IPS-18c (cell line): ENCODE results near the gene ECHS1.
"Not testable (repeated sequence)": the region's sequence is repeated elsewhere in the genome, so short reads cannot be mapped to it uniquely, and the experiment has no call there.

Source experiments
- H3K4me3 ChIP-seq: 2 replicates; pipeline ENCODE4 v1.7.0; 2013; ENCODE audit warnings: low read depth, mild to moderate bottlenecking, low read length, moderate library complexity; ENCODE audit not compliant: insufficient read depth
- H3K9me3 ChIP-seq: one replicate; pipeline ENCODE4 v1.6.1; 2013; ENCODE audit warnings: mild to moderate bottlenecking, low read length, moderate library complexity; ENCODE audit not compliant: control insufficient read depth, insufficient read depth

The ECHS1 gene

DNA sequence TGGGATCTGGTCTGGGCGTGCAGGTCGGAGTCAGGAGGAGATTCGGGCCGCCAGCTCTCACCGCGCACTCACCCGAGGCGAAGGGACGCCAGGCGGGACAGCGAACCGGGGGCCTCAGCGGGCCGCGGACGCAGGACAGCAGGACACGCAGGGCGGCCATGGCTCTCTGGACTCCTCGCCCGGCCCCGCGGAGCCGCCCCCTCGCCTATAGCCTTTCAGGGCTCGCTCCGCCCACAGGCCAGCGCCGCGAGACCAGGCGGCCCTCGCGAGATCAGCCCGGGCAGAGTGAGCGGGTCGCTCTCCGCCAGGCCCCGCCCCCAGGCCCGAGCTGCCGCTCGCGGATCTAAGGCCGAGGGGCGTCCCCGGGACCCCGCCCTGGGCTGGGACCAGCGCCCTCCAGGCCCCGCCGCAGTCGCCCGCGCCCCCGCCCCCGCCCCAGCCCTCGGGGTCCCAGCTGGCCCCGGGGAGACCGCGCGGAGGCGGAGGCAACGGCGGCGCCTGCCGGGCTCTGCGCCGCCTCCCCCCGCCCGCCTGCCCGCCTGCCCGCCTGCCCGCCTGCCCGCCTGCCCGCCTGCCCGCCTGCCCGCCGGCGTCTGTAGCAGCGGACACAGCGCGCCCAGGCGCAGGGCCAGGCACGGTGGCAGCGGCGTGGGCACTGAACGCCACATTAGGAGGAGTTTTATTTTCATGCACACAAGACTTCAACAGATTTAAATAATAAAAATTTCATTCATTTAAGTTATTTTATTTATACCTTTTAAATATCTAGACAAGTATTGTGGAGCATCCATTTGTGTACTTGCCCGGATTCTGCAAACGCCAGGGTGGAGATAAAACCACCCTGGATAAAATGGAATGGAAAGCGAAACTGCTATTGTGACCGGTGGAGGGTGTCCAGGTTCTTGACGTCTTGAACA is at the start of gene ECHS1:
Gene ECHS1 (minus strand): TSS at position 181 of the 917 bp plus-strand sequence. CDS start 21 bp downstream, at position 160.
- peak within 1 kb of the TSS; percentile 75 for H3K4me3 ChIP-seq
- no peaks in the 10 kb centered on the region for H3K9me3 ChIP-seq

DNA sequence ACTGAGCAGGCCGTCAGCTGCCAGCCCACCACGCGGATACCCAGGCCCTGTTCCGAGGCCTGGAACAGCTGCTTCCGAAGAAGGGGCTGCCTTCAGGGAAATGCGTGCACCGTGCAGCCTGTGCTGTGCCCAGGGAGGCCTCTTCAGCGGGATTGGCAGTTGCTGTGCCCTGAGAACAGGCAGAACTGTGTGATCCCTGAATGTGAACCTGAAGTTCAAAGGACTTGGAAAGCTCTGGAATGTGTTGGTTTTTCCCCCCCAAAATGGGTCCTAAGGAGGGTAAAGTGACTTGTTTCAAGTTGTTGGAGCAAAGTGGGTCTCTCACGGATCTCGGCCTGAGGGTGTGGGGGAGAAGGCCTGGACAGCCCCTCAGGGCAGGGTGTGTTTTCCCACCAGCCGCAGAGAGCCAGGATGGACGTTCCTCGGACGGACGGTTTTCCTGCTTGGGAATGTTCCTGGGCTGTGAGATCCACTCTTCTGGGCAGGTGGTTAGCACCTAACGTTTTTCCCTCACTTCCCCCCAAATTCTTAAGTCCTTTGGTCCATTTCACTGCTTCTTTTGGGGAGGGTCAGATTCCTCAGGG is 49.2 kb upstream of the ECHS1 start:
- H3K4me3 ChIP-seq: no peak overlapping the region
- H3K9me3 ChIP-seq: peaks cover 2% of the 10 kb centered on the region

DNA sequence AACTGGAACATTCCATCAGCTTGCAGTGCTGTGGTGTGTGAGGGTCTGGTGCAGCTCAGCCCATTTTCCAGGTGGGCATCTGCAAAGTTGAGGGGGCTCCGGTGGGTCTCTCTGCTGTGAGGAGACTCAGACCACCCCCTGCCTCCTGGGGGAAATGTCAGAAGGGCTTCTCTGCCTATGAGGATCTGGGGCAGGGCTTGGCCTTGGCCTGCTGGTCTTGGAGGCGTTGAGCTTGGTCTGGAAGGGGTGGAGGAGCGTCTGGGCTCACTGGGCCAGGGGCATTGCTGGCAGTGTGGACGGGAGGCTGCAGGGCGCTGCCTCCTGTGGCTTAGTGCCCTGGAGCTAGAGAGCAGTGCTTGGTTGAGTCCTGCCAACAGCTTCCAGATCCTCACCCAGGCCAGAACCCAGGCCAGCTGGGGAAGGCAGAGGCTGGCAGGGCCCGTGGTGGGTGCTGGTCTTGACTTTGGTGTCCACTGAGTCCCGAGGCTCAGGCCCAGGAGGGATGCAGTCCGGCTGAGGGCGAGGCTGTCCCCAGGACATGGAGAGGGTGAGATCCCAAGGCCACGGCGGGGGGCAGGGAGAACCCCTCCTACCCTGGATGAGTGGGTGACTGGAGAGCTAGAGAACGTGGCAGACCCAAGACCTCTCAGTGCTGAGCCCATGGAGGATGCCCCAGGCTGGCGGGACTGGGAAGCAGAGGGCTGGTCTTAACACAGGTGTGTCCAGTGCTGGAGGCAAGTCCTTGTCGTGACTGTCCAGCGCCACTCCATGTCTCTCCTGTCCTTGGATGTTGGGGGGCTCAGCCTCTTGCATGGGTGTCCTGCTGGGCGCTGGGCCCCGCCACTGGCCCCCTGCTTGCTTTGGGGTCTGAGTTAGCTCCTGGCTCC is 48.4 kb upstream of the ECHS1 start:
- no peak overlapping the region for H3K4me3 ChIP-seq
- peaks cover 2% of the 10 kb centered on the region for H3K9me3 ChIP-seq

DNA sequence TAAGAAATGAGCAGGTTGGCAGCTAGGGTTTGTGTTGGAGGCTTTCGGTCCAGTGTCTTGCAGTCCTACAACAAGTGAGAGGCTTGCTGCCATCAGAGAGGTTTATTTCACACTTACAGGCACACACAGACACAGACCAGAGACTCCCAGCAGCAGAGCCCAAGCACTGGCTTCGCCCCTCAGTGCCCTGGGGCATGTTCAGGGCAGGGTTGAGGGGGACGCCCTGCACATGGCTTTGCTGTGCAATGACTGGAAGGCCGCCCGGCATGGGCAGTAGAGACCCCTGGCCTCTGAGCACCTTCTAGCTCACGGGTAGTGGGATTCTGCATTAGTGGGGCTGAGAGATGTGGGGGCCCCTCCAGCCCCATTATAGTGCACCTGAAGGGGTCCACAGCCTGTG is 47.4 kb upstream of the ECHS1 start:
- H3K9me3 ChIP-seq: peaks cover 2% of the 10 kb centered on the region
- no peak overlapping the region for H3K4me3 ChIP-seq

DNA sequence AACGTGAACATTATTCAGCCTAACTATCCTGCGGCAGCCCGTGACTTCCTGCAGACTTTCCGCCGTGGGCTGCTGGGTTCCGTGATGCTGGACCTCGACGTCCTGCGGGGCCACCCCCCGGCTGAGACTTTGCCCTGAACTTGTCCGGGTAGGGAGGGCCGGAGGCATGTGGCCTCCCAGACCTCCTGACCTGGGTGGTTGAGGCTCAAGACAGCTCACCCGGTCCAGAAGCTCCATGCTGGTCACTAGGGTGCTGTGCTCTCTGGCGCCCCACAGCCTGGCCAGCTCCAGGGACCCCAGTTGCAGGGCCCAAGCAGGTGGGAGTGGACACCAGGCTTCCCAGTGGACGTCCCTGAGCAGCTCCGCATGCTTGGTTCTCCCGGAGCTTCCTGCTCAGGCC is 46.9 kb upstream of the ECHS1 start:
- Histone ChIP-seq H3K4me3 (no peak overlapping the region), H3K9me3 (peaks cover 2% of the 10 kb centered on the region)

DNA sequence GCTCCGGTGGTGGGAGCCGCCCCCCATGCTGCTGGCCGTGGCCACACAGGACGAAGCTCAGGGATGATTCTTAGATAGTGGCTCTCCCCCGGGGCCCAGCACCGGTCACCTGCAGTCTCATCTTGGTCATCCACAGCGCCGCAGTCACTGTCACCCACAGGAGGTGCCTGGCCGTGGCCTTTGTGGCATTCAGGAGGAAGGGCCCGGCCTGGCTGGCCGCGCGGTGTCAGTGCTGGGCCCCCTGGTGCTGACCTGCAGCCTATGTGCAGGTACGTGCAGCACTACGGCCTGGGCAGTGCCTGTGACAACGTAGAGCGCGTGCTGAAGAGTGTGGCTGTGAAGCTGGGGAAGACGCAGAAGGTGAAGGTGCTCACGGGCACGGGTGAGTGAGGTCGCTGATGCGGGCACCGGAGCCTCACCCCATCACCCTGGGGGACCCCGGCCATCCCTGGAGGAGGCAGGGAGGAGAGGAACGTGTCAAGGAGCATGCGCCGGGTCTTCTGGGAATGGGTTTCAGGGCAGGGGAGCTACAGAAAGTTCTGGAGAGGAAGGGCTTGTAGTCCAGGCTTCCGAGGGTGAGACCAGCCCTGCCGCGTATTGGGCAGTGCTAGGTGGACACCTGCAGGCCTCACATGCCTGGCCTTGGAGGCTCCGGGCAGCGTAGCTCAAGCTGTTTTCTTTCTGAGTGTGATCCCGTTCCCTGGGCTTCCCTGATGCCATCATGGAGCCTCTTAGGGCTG is 46.2 kb upstream of the ECHS1 start:
- peaks cover 2% of the 10 kb centered on the region for H3K9me3 ChIP-seq
- no peak overlapping the region for H3K4me3 ChIP-seq

DNA sequence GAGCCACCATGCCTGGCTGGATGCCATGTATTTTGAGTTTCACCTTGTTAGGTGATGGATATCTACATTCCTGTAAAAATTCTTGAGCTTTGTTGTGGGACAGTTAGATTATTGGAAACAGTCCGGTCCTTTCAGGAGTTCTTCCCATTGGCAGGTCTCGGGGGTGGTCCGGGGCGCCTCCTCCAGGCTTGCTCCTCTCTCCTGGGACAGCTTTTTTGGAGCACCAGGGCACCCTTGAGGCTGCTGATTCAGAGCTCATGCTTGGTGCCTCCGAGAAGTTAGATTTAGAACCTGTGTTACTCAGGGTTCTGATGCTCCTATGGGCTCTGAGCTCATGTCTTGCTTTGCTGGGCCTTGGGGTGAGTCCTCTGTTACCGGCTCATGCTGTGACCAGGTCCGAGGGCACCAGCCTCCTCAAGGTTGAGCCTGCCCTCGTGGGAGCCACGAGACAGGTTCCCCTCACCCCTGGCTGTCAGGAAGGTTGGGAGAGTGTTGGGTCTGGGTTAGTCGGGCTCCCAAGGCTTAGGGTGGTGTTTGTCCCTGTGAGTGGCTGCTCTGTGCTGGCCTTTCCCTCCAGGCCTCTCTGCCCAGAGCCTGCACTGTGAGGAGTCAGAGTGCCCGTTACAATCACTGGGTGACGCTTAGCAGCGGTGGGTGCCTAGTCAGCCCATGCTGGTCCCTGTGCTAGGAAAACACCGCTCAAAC is 45.3 kb upstream of the ECHS1 start:
- H3K4me3 ChIP-seq: no peak overlapping the region

DNA sequence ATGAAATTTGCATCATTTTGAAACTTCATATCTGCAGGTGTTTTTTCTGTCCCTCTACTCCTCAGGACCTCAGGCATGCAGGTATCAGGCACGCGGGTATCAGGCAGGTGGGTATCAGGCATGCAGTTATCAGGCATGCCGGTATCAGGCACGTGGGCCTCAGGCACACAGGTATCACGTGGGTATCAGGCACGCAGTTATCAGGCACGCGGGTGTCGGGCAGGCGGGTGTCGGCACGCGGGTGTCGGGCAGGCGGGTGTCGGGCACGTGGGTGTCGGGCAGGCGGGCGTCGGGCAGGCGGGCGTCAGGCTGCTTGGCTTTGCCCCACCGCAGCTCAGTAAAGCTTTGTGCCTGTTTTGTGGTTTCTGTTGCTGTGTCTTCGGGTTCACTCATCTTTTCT is 42.6 kb upstream of the ECHS1 start:
- Histone ChIP-seq H3K4me3 (no peak overlapping the region), H3K9me3 (peaks cover 5% of the 10 kb centered on the region)

More for the DNA sequence above, 45.3 kb upstream of the ECHS1 start:
- H3K9me3 ChIP-seq: no peaks in the 10 kb centered on the region

DNA sequence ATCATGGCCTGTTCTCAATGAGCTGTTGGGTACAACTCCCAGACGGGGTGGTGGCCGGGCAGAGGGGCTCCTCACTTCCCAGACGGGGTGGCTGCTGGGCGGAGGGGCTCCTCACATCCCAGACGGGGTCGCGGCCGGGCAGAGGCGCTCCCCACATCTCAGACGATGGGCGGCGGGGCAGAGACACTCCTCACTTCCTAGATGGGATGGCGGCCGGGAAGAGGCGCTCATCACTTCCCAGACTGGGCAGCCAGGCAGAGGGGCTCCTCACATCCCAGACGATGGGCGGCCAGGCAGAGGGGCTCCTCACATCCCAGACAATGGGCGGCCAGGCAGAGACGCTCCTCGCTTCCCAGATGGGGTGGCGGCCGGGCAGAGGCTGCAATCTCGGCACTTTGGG is 41.2 kb upstream of the ECHS1 start:
- not testable (repeated sequence) for H3K4me3 ChIP-seq, H3K9me3 ChIP-seq

DNA sequence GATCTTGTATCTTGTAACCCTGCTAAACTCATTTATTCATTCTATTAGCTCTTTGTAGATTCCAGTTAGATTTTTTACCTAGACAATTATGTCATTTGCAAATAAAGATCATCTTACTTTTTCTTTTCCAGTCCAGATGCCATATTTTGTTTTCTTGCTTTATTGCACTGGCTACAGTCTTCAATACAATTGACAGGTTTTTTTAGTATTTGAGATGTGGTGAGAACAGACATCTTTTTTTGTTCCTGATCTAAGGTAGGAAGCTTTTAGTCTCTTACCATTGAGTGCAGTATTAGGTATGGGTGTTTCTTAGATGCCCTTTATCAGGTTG is 39.2 kb upstream of the ECHS1 start:
- H3K4me3 ChIP-seq: no peak overlapping the region

DNA sequence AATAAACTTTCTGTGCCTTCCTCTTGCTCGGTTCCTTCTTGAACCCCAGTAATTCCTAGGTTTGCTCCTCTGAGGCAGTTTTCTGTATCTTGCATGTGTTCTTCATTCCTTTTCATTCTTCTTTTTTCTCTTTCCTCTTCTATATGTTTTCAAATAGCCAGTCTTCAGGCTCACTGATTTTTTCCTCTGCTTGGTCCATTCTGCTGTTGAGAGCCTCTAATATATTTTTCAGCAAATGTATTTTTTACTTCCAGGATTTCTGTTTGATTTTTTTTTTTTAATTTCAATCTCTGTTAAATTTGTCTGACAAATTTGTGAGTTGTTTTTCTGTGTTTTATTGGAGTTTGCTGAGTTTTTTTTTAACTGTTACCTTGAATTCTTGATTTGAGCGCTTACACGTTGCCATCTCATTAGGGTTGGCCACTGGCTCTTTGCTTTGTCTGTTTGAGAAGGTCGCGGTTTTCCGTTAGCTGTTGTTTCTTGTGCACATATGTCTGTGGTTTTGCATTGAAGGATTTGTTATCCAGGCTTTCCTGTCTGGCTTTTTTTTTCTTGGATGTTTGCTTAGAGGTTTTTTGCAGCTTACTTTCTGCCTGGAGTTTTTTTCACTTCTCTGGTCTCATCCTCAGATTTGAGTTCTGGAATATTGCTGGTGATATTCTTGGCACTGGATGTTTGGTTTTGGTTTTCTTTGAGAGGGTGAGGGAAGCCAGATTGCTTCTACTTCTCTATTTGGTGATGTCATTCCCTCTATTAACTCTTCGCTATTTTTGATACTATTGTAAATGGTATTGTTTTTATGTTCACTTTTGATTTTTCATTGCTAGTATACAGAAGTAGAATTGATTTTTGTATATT is 38.6 kb upstream of the ECHS1 start:
- H3K9me3 ChIP-seq: peaks cover 5% of the 10 kb centered on the region
- H3K4me3 ChIP-seq: no peak overlapping the region; the same call in 1 of the 2 replicates

More for the DNA sequence above, 39.2 kb upstream of the ECHS1 start:
- peaks cover 5% of the 10 kb centered on the region for H3K9me3 ChIP-seq

DNA sequence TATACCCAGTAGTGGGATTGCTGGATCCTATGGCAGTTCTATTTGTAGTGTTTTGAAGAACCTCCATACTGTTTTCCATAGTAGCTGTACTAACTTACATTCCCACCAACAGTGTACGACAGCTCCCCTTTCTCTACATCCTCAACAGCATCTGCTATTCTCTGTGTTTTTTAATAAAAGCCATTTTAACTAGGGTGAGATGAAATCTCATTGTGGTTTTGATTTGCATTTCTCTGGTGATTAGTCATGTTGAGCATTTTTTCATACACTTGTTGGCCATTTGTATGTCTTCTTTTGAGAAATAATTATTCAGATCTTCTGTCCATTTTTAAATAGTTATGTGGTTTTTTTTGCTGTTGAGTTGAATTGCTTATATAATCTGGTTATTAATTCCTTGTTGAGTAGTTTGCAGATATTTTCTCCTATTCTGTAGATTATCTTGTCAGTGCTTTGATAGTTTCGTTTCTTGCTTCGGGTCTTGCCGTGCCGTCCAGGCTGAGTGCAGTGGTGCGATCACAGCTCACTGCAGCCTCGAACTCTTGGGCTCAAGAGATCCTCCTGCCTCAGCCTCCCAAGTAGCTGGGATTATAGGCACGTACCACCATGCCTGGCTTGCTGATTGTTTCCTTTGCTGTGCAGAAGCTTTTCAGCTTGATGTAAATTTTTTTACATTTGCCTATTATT is 32.8 kb upstream of the ECHS1 start:
- no peak overlapping the region for H3K4me3 ChIP-seq
- no peaks in the 10 kb centered on the region for H3K9me3 ChIP-seq

DNA sequence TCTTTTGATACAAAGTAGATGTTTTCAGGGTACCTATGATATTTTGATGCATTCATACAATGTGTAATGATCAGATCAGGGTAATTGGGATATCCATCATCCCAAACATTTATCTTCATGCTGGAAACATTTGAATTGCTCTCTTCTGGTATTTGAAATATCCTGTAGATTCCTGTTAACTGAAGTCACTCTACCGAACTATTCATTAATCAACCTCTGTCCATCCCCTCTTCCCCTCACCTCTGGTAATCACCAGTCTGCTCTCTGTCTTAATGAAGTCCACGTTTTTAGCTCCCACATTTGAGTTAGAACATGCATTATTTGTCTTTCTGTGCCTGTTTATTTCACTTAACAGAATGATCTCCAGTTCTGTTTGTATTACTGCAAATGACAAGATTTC is 32.1 kb upstream of the ECHS1 start:
- no peak overlapping the region for H3K4me3 ChIP-seq

DNA sequence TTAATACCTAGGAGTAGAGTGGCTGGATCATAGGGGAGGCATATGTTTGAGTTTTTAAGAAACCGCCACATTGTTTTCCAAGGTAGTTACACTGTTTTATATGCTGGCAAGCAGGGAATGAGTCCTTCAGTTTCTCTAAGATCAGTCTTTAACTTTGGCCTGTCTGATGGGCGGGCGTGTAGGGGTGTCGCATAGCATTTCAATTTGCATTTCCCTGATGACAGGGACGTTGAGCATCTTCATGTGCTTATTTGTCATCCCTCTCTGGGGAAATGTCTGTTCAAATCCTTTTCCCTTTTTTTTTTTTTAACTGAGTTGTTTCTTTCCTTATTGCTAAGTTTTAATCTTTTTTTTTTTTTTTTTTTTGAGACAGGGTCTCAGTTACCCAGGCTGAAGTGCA is 30.6 kb upstream of the ECHS1 start:
- Histone ChIP-seq H3K9me3 (no peaks in the 10 kb centered on the region), H3K4me3 (no peak overlapping the region)

More for the DNA sequence above, 32.1 kb upstream of the ECHS1 start:
- no peaks in the 10 kb centered on the region for H3K9me3 ChIP-seq

DNA sequence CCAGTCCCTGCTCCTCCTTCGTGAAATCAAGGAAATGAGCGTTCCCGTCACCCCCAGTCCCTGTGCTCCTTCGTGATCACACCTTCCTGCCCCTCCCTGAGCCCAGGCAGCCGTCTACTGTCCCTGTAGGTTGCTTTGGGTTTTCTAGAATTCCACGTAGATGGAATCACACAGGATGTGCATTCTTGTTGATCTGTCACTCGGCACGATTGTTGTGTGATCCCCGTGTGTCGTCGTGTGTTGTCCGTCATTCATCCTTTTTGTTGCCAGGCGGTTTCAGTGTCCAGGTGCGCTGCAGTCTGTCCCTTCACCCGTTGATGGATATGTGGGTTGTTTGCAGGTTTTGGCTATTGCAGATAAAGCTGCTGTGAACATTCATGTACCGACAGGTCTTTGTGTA is 30.2 kb upstream of the ECHS1 start:
- no peaks in the 10 kb centered on the region for H3K9me3 ChIP-seq
- H3K4me3 ChIP-seq: no peak overlapping the region
